HEK293 (cell line): ENCODE results near the gene NECTIN1.

Experiments
- CTCF ChIA-PET: fragments of 350-600 bp; formaldehyde crosslinking; extraction: SDS; loops from one replicate; lab custom pipeline; 2021; ENCODE audit warnings: antibody characterized with exemption; lab: Yijun Ruan, JAX
- POLR2A ChIA-PET: fragments of 300-600 bp; formaldehyde crosslinking; extraction: SDS; loops from one replicate; lab custom pipeline; 2020; ENCODE audit warnings: antibody characterized with exemption, inconsistent platforms; lab: Yijun Ruan, JAX
- H3K27ac ChIP-seq: fragments of 200-500 bp; sonication (Bioruptor generic); 2 replicates; pipeline ENCODE4 v1.5.1; 2014; ENCODE audit warnings: low read depth, low read length, control low read depth, inconsistent platforms; ENCODE audit errors: extremely low read depth
- H3K36me3 ChIP-seq, 2 experiments: fragments of 200-500 bp in 1 of 2; sonication (Bioruptor generic) in 1 of 2; 1 replicate in 1 of 2; 2 replicates in 1 of 2; pipeline ENCODE4 v1.5.1; 2014 to 2017; ENCODE audit warnings: inconsistent platforms in 2 of 2, low read length in 2 of 2; ENCODE audit not compliant: control insufficient read depth in 2 of 2, insufficient read depth in 1 of 2
- H3K4me1 ChIP-seq: fragments of 200-500 bp; sonication (Bioruptor generic); 2 replicates; pipeline ENCODE4 v1.5.1; 2014; ENCODE audit warnings: mild to moderate bottlenecking, low read length, inconsistent platforms; ENCODE audit not compliant: control insufficient read depth, insufficient read depth
- H3K4me3 ChIP-seq: 2 replicates; pipeline ENCODE4 v1.5.1; 2011; ENCODE audit warnings: low read depth, mild to moderate bottlenecking, control low read depth, low read length, moderate library complexity
- H3K9me3 ChIP-seq: fragments of 200-500 bp; sonication (Bioruptor generic); 2 replicates; pipeline ENCODE4 v1.5.1; 2014; ENCODE audit warnings: low read depth, low read length, inconsistent platforms; ENCODE audit not compliant: control insufficient read depth, insufficient read depth
- BCL11A ChIP-seq: fragments of 450-650 bp; formaldehyde crosslinking; IDR thresholded peaks from 2 replicates; pipeline ENCODE4 v1.5.1; 2016; ENCODE audit warnings: low read depth, missing biosample characterization, missing genetic modification characterization
- BCL11B ChIP-seq: fragments of 450-650 bp; formaldehyde crosslinking; IDR thresholded peaks from 2 replicates; pipeline ENCODE4 v1.5.1; 2016; ENCODE audit warnings: low read depth, missing biosample characterization, missing genetic modification characterization
- IKZF3 ChIP-seq: fragments of 450-650 bp; IDR thresholded peaks from 2 replicates; pipeline ENCODE4 v1.5.0; 2018; ENCODE audit warnings: missing biosample characterization, mild to moderate bottlenecking, missing genetic modification characterization, moderate library complexity
- KLF7 ChIP-seq: fragments of 450-650 bp; formaldehyde crosslinking; IDR thresholded peaks from 2 replicates; pipeline ENCODE4 v1.5.1; 2016; ENCODE audit warnings: missing biosample characterization, missing genetic modification characterization, borderline replicate concordance
- KLF8 ChIP-seq: fragments of 450-650 bp; formaldehyde crosslinking; IDR thresholded peaks from 2 replicates; pipeline ENCODE4 v1.5.1; 2016; ENCODE audit warnings: missing biosample characterization, missing genetic modification characterization
- PRDM2 ChIP-seq: fragments of 450-650 bp; formaldehyde crosslinking; IDR thresholded peaks from 2 replicates; pipeline ENCODE4 v1.5.1; 2016; ENCODE audit warnings: missing biosample characterization, missing genetic modification characterization, borderline replicate concordance
- WT1 ChIP-seq: fragments of 450-650 bp; formaldehyde crosslinking; IDR thresholded peaks from 2 replicates; pipeline ENCODE4 v1.5.1; 2016; ENCODE audit warnings: missing biosample characterization, missing genetic modification characterization
- ZBTB8A ChIP-seq: fragments of 450-650 bp; formaldehyde crosslinking; IDR thresholded peaks from 2 replicates; pipeline ENCODE4 v1.5.1; 2016; ENCODE audit warnings: missing biosample characterization, missing genetic modification characterization
- ZEB2 ChIP-seq: fragments of 450-650 bp; formaldehyde crosslinking; IDR thresholded peaks from 2 replicates; pipeline ENCODE4 v1.5.1; 2016; ENCODE audit warnings: missing biosample characterization, missing genetic modification characterization
- ZNF24 ChIP-seq: fragments of 450-650 bp; formaldehyde crosslinking; IDR thresholded peaks from 2 replicates; pipeline ENCODE4 v1.5.1; 2016; ENCODE audit warnings: missing biosample characterization, missing genetic modification characterization
- ZNF335 ChIP-seq: fragments of 450-650 bp; formaldehyde crosslinking; conservative IDR thresholded peaks from 2 replicates; pipeline ENCODE4 v1.5.1; 2016; ENCODE audit warnings: missing biosample characterization, missing genetic modification characterization
- ZNF354C ChIP-seq: fragments of 450-650 bp; formaldehyde crosslinking; IDR thresholded peaks from 2 replicates; pipeline ENCODE4 v1.5.1; 2016; ENCODE audit warnings: missing biosample characterization, missing genetic modification characterization, low read depth, borderline replicate concordance
- ZNF366 ChIP-seq: fragments of 450-650 bp; formaldehyde crosslinking; conservative IDR thresholded peaks from 2 replicates; pipeline ENCODE4 v1.5.1; 2016; ENCODE audit warnings: missing biosample characterization, missing genetic modification characterization
- ZNF398 ChIP-seq: fragments of 450-650 bp; formaldehyde crosslinking; IDR thresholded peaks from 2 replicates; pipeline ENCODE4 v1.5.1; 2017; ENCODE audit warnings: missing biosample characterization, missing genetic modification characterization
- ZNF433 ChIP-seq: fragments of 450-650 bp; formaldehyde crosslinking; IDR thresholded peaks from 2 replicates; pipeline ENCODE4 v1.5.1; 2016; ENCODE audit warnings: missing biosample characterization, missing genetic modification characterization, low read depth
- ZNF621 ChIP-seq: fragments of 450-650 bp; formaldehyde crosslinking; IDR thresholded peaks from 2 replicates; pipeline ENCODE4 v1.5.1; 2017; ENCODE audit warnings: missing biosample characterization, missing genetic modification characterization
- ZNF792 ChIP-seq: fragments of 450-650 bp; formaldehyde crosslinking; IDR thresholded peaks from 2 replicates; pipeline ENCODE4 v1.5.1; 2016; ENCODE audit warnings: missing biosample characterization, missing genetic modification characterization
- ZNF830 ChIP-seq: fragments of 450-650 bp; IDR thresholded peaks from 2 replicates; pipeline ENCODE4 v1.5.0; 2018; ENCODE audit warnings: missing biosample characterization, missing genetic modification characterization, low read depth, mild to moderate bottlenecking, moderate library complexity
- TF ChIP-seq, protein P1 (sequence below): fragments of 450-650 bp; formaldehyde crosslinking; IDR thresholded peaks from 2 replicates; pipeline ENCODE4 v1.5.1; 2016; ENCODE audit warnings: missing biosample characterization, missing genetic modification characterization
- TF ChIP-seq, protein P2 (sequence below): fragments of 450-650 bp; formaldehyde crosslinking; IDR thresholded peaks from 2 replicates; pipeline ENCODE4 v1.5.1; 2016; ENCODE audit warnings: missing biosample characterization, missing genetic modification characterization

Gene NECTIN1

DNA sequence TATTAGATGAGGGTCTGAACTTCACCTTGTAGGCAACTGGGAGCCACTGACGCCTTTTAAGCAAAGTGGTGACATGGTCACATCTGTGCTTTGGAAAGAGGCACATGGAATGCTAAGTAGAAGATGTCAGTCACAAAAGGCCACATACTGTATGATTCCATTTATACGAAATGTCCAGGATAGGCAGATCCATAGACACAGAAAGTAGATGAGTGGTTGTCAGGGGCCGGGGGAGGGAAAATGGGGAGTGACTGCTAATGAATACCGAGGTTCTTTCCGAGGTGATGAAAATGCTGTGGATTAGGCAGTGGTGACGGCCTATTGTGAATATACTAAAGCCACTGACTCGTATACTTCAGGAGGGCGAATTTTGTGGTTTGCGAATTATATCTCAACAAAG is 20.6 kb downstream of the NECTIN1 start:
- ChIA-PET CTCF (interaction anchor here (1.7 kb wide), 1 partner anchor 13 kb away, joined by 9 read pairs; no protein-coding TSS in a partner anchor), POLR2A (no interaction called here)
- no peak for TF ChIP-seq WT1
- TF ChIP-seq ZNF398 (tag by site-specific recombination) = no peak
- no peak for TF ChIP-seq ZNF335
- TF ChIP-seq ZNF354C = no peak
- TF ChIP-seq ZNF792 (tag by site-specific recombination) = no peak
- TF ChIP-seq ZNF433 (tag by site-specific recombination) = no peak
- TF ChIP-seq, protein P1, sequence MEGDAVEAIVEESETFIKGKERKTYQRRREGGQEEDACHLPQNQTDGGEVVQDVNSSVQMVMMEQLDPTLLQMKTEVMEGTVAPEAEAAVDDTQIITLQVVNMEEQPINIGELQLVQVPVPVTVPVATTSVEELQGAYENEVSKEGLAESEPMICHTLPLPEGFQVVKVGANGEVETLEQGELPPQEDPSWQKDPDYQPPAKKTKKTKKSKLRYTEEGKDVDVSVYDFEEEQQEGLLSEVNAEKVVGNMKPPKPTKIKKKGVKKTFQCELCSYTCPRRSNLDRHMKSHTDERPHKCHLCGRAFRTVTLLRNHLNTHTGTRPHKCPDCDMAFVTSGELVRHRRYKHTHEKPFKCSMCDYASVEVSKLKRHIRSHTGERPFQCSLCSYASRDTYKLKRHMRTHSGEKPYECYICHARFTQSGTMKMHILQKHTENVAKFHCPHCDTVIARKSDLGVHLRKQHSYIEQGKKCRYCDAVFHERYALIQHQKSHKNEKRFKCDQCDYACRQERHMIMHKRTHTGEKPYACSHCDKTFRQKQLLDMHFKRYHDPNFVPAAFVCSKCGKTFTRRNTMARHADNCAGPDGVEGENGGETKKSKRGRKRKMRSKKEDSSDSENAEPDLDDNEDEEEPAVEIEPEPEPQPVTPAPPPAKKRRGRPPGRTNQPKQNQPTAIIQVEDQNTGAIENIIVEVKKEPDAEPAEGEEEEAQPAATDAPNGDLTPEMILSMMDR (tag by site-specific recombination) = no peak
- TF ChIP-seq KLF8 (tag by site-specific recombination) = no peak
- TF ChIP-seq IKZF3 = no peak
- no peak for TF ChIP-seq BCL11B (tag by site-specific recombination)
- no peak for TF ChIP-seq ZNF621
- no peak for TF ChIP-seq PRDM2 (tag by site-specific recombination)
- TF ChIP-seq BCL11A (tag by site-specific recombination) = no peak
- Histone ChIP-seq H3K36me3 (no peaks in the 10 kb centered on the region), H3K4me3 (no peak overlapping the region), H3K9me3 (no peaks in the 10 kb centered on the region), H3K4me1 (no peaks in the 10 kb centered on the region), H3K27ac (no peak overlapping the region)

DNA sequence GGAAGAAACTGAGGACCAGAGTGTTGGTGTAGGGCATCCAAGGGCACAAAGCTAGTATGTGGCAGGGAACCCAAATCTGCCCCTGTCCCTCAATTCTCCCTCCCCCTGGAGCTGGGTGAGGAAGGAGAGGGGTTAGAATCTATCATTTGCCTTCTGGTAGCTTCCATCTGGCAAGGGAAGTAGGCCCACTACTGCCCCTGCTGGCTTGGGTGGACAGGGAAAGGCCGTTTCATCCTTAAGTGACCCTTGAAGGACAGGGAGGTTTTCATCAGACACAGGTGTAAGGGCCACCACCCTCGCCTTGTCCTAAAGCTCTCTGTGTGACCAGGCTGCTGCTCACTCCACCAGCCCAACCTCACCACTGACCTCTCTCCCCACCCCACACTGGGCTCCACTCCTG is 22.1 kb downstream of the NECTIN1 start:
- CTCF ChIA-PET = interaction anchor here (0.7 to 2.3 kb wide), 6 partner anchors 13 to 326 kb away, joined by 3 to 9 read pairs (median 4); partner anchors contain the start of genes NECTIN1 and USP2
- POLR2A ChIA-PET = no interaction called here
- no peaks in the 10 kb centered on the region for H3K4me1 ChIP-seq
- TF ChIP-seq, protein P2, sequence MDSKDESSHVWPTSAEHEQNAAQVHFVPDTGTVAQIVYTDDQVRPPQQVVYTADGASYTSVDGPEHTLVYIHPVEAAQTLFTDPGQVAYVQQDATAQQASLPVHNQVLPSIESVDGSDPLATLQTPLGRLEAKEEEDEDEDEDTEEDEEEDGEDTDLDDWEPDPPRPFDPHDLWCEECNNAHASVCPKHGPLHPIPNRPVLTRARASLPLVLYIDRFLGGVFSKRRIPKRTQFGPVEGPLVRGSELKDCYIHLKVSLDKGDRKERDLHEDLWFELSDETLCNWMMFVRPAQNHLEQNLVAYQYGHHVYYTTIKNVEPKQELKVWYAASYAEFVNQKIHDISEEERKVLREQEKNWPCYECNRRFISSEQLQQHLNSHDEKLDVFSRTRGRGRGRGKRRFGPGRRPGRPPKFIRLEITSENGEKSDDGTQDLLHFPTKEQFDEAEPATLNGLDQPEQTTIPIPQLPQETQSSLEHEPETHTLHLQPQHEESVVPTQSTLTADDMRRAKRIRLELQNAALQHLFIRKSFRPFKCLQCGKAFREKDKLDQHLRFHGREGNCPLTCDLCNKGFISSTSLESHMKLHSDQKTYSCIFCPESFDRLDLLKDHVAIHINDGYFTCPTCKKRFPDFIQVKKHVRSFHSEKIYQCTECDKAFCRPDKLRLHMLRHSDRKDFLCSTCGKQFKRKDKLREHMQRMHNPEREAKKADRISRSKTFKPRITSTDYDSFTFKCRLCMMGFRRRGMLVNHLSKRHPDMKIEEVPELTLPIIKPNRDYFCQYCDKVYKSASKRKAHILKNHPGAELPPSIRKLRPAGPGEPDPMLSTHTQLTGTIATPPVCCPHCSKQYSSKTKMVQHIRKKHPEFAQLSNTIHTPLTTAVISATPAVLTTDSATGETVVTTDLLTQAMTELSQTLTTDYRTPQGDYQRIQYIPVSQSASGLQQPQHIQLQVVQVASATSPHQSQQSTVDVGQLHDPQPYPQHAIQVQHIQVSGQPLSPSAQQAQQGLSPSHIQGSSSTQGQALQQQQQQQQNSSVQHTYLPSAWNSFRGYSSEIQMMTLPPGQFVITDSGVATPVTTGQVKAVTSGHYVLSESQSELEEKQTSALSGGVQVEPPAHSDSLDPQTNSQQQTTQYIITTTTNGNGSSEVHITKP = no peak
- TF ChIP-seq ZBTB8A (tag by site-specific recombination) (no peak), ZNF433 (tag by site-specific recombination) (no peak), KLF7 (tag by site-specific recombination) (no peak), ZNF24 (no peak), ZEB2 (tag by site-specific recombination) (no peak), ZNF830 (tag by site-specific recombination) (no peak), ZNF366 (tag by site-specific recombination) (no peak), WT1 (no peak)
- H3K9me3 ChIP-seq = no peaks in the 10 kb centered on the region
- no peak overlapping the region for H3K4me3 ChIP-seq
- no peak overlapping the region for H3K27ac ChIP-seq
- H3K36me3 ChIP-seq = no peaks in the 10 kb centered on the region
